HG03378 (cell line): ENCODE measurements around the gene SH3GLB1.
A peak's percentile ranks its signal among the peaks of the same experiment; 100 is the strongest.

Experiments
- ATAC-seq: cut with Tn5 transposase; IDR thresholded peaks from one replicate; pipeline ENCODE4 v1.9.1; 2021; ENCODE audit warnings: mild to moderate bottlenecking, moderate library complexity; ENCODE audit not compliant: unreplicated experiment

SH3GLB1 gene

DNA sequence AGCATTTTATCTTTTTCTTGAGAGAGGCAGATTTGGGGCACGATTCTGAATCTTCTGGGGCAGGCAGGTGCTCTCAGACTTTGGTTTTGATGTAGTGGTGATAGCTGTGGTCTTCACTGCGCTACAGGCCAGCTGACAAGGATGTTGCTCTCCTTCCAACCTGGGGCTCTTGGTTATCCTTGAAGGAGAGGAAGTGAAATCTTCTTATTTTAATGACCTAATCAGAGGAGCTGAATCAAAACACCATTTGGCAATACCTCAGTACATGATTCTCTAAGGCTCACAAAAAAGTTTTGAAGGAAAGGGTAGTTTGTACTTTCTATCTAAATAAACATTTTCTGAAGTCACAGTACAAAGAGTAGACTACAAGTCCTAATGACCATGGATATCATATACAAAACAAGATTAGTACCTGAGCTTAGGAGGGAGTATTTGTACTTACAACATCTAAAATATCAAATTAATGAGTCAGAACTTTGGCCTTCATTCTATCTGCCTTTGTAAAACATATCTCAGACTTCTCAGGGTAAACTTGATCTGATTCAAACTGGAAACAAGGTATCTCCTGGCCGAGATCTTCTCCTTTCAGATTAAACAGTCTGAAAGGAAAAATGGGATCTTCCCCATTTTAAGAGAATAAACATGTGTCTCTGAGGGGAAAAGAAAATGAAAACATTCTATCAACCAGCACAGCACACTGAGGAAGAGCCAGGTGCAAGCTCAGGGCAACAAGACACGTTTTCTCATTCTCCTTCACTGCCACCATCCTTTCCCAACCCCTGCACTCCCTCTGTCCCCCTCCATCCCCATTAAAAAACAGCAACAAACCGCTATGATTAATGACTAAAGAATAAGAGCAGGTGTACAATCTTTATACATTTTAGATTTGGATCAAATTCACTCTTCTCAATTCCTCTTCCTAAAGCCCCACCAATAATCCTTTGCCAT lies 69.2 kb downstream of the SH3GLB1 start:
- ATAC-seq: no peak

DNA sequence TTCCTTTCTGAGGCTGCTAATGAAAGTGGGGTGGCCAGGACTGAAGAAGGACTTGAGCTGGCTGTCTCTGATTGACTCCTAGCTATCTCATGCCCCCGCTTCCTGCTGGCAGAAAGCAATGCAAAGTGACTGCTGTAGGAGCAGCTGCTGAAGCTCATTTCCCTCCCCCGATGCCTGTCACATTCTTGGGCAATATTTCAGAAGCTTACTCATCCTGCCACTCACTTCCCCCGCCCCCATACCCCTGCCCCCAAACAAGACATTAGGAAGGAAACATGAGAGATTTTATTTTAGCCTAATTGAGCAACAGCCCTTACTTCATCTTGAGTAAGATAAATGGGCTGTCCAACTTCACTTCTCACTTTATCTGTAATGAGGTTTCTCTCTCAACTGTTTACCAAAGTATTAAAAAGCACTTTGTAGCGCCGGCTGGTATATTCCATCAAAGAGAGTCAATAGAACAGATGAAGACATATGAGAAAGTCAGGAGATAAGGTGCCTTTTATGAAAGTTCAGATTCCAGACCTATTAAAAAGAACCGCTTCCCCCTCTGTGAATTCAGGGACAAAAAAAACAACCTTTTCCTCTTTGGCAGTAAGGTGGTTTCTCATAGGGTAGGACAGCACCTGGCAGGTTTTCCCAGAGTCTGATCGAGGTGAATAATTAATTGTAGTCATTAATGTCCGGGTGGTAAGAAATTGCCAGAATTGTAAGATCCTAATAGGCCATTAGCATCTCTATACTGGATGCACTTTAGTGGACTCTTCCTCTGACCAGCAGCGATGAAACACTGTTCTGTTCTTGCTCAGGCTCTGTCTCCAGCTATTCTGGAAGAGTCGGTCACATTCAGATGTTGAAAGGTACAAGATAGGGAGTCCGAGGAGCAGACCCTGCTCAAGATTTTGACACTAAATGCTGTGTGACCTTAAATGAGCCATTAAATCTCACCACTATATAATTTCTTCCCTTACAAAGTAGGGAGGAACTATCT lies 70.2 kb downstream of the SH3GLB1 start:
- peak; percentile 96 for ATAC-seq

DNA sequence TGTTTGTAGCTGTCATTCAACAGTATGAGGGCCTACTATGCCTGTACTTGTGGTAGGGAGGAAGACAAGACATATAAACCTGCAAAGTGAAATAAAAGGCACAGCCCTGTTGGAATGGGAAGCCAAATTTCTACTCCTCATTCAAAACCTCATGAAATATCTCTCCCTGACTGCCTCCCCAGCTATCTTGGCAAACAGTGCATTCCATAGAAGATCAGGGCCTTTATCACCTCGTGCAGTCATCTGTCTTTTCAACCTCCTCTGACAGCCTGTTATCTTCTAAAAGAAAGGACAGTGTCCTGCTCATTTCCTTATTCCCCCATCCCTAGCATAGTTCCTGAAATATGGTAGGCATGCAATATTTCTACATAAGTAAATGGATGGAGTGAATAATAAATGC lies 71.0 kb downstream of the SH3GLB1 start:
- no peak for ATAC-seq

DNA sequence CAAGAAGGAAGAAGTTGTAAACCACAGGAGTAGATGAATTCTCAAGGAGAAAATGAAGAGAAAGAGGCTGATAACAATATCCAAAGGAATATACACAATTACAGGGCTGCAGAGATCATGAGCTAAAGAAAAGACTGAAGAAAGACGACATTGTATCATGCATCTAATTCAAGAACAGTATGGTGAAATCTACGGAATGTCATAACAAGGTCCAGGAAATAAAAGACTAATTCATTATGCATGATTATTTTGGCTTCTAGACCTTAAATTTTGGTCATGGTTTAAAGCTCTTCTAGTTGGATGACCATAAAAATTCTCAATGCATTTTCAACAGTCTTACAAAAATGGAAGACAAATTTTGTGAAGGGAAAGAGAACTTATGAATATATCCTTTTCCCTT lies 71.7 kb downstream of the SH3GLB1 start:
- no peak for ATAC-seq

DNA sequence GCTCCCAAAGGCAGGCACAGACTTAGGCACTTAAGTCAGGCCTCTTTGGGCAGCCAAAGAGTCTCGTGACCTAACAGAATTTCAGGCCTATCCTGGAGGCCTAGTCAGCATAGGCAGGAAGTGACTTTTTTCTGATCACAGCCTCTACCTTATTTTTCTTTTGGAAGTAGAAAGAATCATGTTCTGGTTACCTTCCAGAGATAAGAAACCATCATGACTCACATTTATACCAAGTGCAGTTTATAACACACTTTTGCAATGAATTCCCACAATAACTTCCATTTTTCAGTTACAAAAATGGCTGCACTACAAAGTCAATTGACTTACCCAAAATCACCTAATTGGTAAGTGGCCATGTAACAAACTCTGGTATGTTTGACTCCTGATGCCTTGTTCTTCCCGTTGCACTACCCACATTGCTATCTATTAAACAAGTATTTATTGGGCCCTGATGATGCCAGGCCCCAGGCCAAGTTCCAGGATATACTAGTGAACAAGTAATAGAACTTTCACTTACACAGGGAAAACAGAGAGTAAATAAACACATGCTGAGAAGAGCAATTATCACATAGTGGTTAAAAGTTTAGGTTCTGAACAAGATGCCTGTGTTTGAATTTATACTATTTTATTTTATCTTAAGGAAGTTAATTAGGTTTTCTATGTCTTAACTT lies 74.3 kb downstream of the SH3GLB1 start:
- no peak for ATAC-seq

DNA sequence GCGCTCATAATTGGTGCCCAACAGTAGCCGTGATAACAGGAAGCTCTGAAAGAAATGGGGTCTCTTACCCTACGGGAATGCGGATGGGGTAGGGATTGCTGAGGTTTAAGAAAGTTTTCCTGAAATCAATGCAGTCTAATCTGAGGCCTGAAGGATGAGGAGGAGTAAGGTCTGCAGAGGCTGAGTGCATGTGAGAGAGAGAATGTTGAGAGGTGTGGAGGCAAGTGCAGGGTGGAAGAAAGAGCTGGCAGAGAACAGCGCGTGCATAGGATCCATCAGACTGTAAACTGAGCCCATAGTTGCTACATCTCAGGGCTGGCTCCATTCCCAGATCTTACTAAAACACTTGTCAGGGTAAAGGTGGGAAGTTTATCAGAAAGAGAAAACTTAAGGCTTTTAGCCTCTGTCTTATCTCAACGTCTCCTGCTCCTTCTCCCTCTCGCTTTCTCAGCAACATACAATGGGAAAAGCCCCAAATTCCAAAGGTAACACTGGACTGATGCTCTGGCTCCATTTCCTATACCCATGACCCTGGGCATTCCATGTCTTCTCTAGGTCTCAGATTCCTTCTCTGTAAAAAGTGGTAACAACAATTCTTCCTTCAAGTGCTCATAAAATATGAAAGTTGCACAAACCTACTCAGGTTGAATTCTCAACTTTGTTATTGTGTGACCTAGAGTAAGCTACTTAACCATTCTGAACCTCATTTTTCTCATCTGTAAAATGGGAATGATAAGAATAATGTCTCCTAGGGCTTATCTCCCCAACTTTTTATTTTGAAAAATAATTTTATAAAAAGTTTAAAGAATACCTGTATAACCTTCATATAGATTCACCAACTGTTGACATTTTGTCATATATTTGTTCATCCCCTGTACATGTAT lies 75.2 kb downstream of the SH3GLB1 start:
- ATAC-seq: no peak

DNA sequence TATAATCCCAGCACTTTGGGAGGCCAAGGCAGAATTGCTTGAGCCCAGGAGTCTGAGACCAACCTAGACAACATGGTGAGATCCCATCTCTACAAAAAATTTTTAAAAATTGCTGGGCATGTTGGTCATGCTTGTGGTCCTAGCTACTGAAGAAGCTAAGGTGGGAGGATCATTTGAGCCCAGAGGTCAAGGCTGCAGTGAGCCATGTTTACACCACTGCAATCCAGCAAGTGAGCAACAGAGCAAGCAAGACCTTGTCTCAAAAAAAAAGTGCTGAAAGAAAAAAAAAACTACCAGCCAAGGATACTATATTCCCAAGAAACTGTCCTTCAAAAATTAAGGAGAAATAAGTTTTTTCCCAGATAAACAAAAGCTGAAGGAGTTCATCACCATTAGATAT lies 78.1 kb downstream of the SH3GLB1 start:
- ATAC-seq: no peak

DNA sequence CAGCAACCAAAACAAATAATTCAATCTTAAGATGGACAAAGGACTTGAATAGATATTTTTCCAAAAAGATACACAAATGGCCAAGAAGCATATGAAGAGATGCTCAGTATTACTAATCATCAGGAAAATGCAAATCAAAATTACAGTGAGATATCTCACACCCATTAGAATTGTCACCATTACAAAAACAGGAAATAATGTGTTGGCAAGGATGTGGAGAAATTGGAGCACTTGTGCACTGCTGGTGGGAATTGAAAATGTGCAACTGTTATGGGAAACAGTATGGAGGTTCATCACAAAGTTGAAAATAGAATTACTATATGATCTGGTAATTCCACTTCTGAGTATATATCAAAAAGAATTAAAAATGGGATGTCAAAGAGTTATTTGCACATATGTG lies 83.2 kb downstream of the SH3GLB1 start:
- no peak for ATAC-seq

DNA sequence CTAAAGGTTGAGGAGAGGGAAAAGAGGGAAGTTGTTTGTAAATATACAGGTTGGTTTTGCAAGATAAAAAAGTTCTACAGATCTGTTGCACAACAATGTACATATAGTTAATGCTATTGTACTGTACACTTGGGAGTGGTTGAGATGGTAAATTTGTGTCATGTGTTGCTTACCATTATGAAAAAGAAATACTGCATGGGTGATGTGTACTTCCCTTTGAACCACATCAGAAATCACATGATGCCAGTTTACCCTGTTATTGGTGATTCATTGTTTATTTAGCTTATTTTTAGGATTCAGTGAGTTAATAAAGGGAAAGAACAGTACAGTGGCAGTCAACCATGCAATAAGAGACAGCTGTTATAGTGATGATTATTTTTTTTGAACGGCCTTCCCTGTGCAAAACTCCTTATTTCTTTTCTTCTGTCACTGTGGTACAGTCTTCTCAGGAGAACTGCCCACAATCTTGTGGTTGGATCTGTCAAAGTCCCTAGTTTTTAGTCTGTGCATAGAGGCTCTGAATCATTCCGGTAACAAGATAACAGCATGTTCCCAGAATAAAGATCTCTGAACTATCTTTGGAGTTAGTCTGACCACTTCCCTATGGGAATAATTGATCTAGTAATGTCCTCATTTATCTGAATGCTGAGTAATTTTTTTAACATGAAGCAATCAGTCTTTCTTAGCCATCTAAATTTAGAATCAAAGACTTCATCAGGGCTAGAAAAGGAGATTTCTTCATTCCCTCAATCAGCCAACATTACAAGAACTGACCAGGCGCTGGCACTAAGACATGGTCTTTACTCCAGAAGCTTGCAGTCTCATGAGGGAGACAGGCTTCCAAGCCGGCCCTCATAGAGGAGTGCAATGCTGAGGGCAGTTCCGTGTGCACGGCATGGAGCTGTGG lies 84.2 kb downstream of the SH3GLB1 start:
- ATAC-seq: no peak

DNA sequence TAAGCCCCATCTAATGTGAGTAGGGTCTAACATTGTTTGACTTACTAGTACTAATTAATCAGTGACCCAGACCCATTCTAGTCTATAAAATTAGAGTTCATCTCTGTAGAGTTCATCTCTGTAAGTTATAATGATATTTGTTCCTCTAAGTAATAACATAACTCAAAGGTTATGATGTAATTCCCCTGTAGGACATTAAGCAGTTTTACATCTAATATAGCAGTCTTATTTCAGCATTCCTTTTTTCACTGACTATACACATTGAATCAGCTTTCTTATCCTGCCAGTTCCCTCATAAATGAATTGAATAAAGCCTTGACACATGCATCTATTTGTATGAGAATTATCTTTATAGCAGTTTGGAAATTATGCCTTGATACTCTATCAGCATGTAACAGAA lies 90.9 kb downstream of the SH3GLB1 start:
- ATAC-seq: no peak
